GM12864 (cell line): ENCODE measurements around the gene TBXAS1.

ENCODE experiments used
- DNase-seq: peaks from one replicate; pipeline ENCODE4 v3.0.0-alpha.2; 2011; ENCODE audit warnings: low read depth
- H3K4me3 ChIP-seq: 2 replicates; pipeline ENCODE4 v1.5.1; 2011; ENCODE audit warnings: mild to moderate bottlenecking, low read depth, low read length, control low read depth
- TF ChIP-seq, protein P1 (sequence below): IDR thresholded peaks from 2 replicates; pipeline ENCODE4 v1.5.1; 2011; ENCODE audit warnings: low read depth, mild to moderate bottlenecking, moderate library complexity, low read length, control low read depth, inconsistent platforms; ENCODE audit errors: missing control alignments

The TBXAS1 gene

DNA sequence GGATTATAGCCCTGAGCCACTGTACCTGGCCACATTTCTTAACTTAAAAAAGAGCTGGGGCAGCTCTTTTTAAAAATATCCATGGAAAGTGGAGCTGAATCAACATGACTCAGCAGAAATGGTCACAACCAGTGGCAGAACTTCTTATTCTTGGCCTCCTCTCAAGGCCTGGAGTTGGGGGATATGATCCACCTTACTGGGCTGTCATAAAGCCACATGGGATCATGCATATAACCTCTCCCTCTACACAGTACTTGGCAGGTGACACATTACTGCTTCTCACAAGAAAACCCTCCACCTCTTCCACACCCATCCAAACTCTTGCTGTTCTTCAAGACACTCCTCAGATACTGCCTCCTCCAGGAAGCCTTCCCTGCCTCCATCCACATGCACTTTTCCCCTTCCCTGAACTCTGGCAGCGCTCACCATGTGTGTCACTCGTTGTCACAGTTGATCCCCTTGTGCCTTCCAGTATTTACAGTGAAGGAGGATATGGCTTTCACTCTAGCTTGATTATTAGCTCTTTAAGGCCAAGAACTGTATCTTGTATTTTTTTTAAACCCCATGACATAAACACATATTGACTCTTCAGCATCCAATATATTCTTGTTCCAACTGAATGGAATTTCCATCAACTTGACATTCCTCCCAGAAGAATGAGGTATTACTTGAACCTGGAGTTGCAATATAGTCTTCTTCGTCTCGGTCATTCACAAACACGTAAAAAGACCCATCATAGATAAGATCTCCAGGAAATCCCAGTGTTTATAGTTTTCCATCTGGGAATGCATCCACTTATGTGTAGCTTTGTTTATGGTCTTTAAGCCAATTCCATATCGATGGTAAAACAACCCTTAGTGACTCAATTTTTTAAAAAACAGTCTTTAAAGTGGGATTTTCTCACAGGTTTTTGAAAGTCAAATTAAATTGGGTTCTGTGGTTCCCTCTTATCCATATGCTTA, 85.5 kb downstream of the TBXAS1 start:
- no peak overlapping the region for H3K4me3 ChIP-seq
- no peak for DNase-seq
- TF ChIP-seq, protein P1, sequence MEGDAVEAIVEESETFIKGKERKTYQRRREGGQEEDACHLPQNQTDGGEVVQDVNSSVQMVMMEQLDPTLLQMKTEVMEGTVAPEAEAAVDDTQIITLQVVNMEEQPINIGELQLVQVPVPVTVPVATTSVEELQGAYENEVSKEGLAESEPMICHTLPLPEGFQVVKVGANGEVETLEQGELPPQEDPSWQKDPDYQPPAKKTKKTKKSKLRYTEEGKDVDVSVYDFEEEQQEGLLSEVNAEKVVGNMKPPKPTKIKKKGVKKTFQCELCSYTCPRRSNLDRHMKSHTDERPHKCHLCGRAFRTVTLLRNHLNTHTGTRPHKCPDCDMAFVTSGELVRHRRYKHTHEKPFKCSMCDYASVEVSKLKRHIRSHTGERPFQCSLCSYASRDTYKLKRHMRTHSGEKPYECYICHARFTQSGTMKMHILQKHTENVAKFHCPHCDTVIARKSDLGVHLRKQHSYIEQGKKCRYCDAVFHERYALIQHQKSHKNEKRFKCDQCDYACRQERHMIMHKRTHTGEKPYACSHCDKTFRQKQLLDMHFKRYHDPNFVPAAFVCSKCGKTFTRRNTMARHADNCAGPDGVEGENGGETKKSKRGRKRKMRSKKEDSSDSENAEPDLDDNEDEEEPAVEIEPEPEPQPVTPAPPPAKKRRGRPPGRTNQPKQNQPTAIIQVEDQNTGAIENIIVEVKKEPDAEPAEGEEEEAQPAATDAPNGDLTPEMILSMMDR: no peak

DNA sequence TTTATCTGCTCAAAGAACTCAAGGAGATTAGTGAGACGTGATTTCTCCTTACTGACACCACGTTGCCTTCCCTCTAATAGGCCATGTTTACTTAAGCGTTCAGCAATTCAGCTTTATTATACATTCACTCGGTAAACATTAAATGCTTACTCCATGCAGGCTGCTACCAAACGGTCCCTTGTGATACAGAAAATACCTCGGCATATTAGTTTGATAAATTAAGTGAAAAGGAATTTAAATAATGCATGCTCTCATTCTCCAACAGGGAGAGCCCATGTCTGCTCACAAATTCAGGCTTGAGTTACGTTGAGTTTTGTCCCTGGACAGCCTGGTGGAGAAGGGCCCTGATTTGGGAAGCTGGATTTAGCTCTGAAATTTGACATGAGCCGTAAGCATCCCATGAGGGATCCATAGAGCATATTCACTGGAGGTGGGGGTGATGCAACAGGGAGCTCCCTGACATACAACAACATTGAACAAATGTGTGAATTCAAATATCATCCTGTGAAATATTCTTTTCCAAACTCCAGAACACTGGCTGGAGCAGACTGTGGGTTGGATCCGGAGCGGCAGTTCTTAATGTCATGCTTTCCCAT, 86.3 kb downstream of the TBXAS1 start:
- no peak overlapping the region for H3K4me3 ChIP-seq
- TF ChIP-seq, protein P1: no peak
- DNase-seq: no peak

DNA sequence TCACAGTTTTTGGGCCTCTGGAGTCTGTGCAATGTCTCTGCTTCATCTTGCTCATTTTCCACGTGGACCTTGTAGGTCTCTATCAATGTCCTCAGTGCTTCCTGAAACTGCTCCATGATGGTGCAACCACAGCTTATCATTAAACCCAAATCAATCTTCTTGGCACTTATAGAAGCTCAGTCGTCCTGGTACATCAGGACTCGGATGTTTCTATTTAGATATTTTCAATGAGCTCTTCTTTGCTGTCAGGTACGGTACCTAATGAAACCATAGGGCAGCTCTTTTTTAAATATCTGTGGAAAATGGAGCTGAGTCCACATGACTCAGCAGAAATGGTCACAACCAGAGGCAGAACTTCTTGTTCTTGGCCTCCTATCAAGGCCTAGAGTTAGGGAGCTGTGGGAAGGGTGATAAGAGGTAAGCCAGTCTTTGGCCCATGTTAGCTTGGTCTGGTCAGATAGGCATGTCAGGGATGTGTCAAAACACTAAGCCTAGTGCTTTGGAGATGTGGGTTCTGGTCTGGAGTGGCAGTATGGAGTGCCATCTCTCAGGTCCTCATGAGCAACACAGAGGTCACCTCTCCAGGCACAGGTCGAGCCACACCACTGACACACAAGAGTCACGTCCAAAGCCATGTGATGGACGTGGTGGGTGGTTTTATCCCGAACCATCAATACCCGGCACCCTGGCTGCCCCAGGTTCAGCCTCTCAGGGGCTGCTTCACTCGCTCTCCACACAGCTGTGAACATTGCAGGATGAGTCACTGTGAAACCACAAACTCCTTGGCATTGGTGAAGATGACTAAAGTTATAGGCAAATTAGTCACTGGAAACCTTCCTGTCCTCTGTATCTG, 87.0 kb downstream of the TBXAS1 start:
- TF ChIP-seq, protein P1: no peak
- DNase-seq: peak; percentile 93
- no peak overlapping the region; the same call in 1 of the 2 replicates for H3K4me3 ChIP-seq

DNA sequence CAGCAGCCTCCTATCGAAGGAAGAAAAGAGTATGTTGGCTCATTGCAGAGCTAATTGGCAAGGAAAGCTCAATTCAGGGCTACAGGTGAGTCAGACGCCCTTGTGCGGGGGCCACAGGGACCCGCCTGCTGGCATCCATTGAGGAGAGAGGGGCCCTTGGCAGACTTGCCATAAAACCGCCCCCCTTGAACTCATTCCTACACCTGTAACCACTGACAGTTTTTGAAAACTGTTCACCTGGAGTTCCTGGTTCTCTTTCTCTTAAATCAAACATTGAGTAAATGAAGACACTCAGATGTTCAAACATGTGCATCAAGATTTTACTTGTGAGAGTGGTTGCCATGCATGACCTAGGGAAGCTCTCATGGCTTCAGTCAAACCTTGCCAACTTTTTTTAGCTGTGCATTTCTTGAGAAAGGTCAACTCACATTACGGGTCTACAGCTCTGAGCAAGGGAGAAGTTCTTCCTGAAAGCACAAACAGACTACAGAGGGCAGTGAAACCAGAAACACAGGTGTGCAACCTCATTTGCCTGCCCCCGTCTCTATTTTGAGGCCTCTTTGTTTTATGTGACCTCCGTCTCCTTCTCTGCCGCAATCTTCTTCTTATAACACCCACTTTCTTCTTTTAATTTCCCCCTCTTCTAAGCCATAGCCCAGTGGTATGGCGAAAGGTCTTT, 87.8 kb downstream of the TBXAS1 start:
- TF ChIP-seq, protein P1: no peak
- peak overlapping the region; percentile 36 for H3K4me3 ChIP-seq
- peak; percentile 92 for DNase-seq

DNA sequence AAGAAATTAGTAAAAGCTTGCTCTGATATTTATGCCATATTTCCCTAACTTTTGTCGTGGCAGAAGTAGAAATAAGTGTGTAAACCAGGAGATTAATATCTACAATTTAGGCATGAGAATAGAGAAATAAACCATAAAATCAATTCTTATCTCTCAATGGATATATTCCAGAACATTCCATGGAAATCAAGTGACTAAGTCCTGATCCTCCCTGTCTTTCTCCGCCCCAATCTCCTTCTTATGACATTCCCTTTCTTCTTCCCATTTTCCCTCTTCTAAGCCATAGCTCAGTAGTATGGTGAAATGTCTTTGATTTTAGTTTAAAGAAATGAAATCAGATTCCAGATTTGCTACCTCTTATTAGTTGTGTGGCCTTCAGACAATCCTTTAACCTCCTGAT, 88.8 kb downstream of the TBXAS1 start:
- TF ChIP-seq, protein P1: no peak
- no peak for DNase-seq
- no peak overlapping the region for H3K4me3 ChIP-seq

DNA sequence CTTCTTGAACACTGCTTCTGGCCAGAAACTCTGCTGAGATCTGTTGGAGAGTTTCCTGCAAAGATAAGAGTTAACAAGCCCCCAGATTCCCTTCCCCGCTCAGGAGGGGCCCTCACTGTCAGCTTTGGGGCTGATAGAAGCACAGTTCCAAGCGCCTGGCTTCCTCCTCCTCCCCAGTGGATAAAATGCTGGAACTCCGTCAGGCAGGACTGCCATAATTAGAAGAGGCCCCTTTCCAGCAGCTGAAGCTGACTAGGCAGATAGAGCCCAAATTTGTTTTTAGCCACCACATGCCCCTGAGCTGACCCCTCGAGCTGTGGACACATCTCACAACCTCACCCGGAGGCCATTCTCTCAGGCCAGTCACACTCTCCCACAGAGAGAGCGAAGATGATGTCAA, 89.4 kb downstream of the TBXAS1 start:
- no peak overlapping the region for H3K4me3 ChIP-seq
- TF ChIP-seq, protein P1: no peak
- no peak for DNase-seq
